Stimulated activated effector memory CD8-positive, alpha-beta T cell treated with anti-CD3 and anti-CD28 coated beads, Interleukin-12 subunit alpha, Interleukin-12 subunit beta, amount 100 ng/mL, for 72 hours (primary cell): ENCODE results near the gene EBPL.

Source experiments
- ATAC-seq: fragments of 150-1000 bp; cut with Tn5 transposase; 2 replicates; pipeline ENCODE4 v1.10.0; 2021
- DNase-seq, 2 donors: peaks; one replicate each; pipeline ENCODE4 v3.0.0; 2021 to 2022; ENCODE audit warnings: low spot score in 2 of 2
- H3K27ac Mint-ChIP-seq: one replicate; pipeline ENCODE4 v1.8.0; 2022; ENCODE audit warnings: mild to moderate bottlenecking, mixed read lengths
- H3K36me3 Mint-ChIP-seq: one replicate; pipeline ENCODE4 v1.8.0; 2022; ENCODE audit warnings: mild to moderate bottlenecking, mixed read lengths
- H3K4me1 Mint-ChIP-seq: one replicate; pipeline ENCODE4 v1.8.0; 2022; ENCODE audit warnings: mixed read lengths
- H3K4me3 Mint-ChIP-seq: one replicate; pipeline ENCODE4 v1.8.0; 2022; ENCODE audit warnings: mild to moderate bottlenecking, mixed read lengths
- H3K9me3 Mint-ChIP-seq: one replicate; pipeline ENCODE4 v1.8.0; 2022; ENCODE audit warnings: mixed read lengths

The EBPL gene

GRCh38 chr13:49652355-49653305 lies 38.7 kb downstream of the EBPL start:
- Mint-ChIP-seq H3K36me3 (no peaks in the 10 kb centered on the region), H3K9me3 (no peaks in the 10 kb centered on the region), H3K27ac (peak overlapping the region; percentile 23), H3K4me3 (no peak overlapping the region), H3K4me1 (no peaks in the 10 kb centered on the region)
- DNase-seq, result peak in 1 of 2 donors; percentile 53
- peak; percentile 46 for ATAC-seq

GRCh38 chr13:49651570-49652354 lies 39.5 kb downstream of the EBPL start:
- Mint-ChIP-seq H3K4me3 (no peak overlapping the region), H3K9me3 (no peaks in the 10 kb centered on the region)

GRCh38 chr13:49649963-49650312 lies 41.3 kb downstream of the EBPL start:
- no peaks in the 10 kb centered on the region for H3K9me3 Mint-ChIP-seq

More at GRCh38 chr13:49651570-49652354, 39.5 kb downstream of the EBPL start:
- Mint-ChIP-seq H3K36me3 (no peaks in the 10 kb centered on the region), H3K4me1 (no peaks in the 10 kb centered on the region), H3K27ac (no peak overlapping the region)
- ATAC-seq (no peak), DNase-seq (no peak)

GRCh38 chr13:49649244-49649962 lies 41.9 kb downstream of the EBPL start:
- no peaks in the 10 kb centered on the region for H3K9me3 Mint-ChIP-seq
- no peak overlapping the region for H3K27ac Mint-ChIP-seq
- H3K36me3 Mint-ChIP-seq, result no peaks in the 10 kb centered on the region
- DNase-seq (no peak), ATAC-seq (no peak)
- H3K4me1 Mint-ChIP-seq, result peaks cover 6% of the 10 kb centered on the region
- no peak overlapping the region for H3K4me3 Mint-ChIP-seq

More at GRCh38 chr13:49649963-49650312, 41.3 kb downstream of the EBPL start:
- Mint-ChIP-seq H3K4me1 (peaks cover 6% of the 10 kb centered on the region), H3K4me3 (no peak overlapping the region), H3K27ac (no peak overlapping the region), H3K36me3 (no peaks in the 10 kb centered on the region)
- DNase-seq, result no peak
- no peak for ATAC-seq

GRCh38 chr13:49646688-49647087 lies 44.6 kb downstream of the EBPL start:
- ATAC-seq (no peak), DNase-seq (no peak)
- H3K4me3 Mint-ChIP-seq, result no peak overlapping the region
- H3K27ac Mint-ChIP-seq, result no peak overlapping the region
- H3K9me3 Mint-ChIP-seq, result no peaks in the 10 kb centered on the region
- no peaks in the 10 kb centered on the region for H3K36me3 Mint-ChIP-seq
- peaks cover 6% of the 10 kb centered on the region for H3K4me1 Mint-ChIP-seq

- H3K4me1 Mint-ChIP-seq, result peaks cover 6% of the 10 kb centered on the region
- no peak overlapping the region for H3K4me3 Mint-ChIP-seq
- DNase-seq (no peak), ATAC-seq (no peak)
- peak overlapping the region; percentile 11 for H3K27ac Mint-ChIP-seq
- no peaks in the 10 kb centered on the region for H3K36me3 Mint-ChIP-seq
- no peaks in the 10 kb centered on the region for H3K9me3 Mint-ChIP-seq
Observed at GRCh38 chr13:49645451-49645850, 45.8 kb downstream of the EBPL start.

GRCh38 chr13:49643035-49643646 lies 48.1 kb downstream of the EBPL start:
- H3K4me1 Mint-ChIP-seq, result peaks cover 6% of the 10 kb centered on the region
- DNase-seq, result no peak

GRCh38 chr13:49641801-49642291 lies 49.4 kb downstream of the EBPL start:
- no peak overlapping the region for H3K27ac Mint-ChIP-seq
- no peak overlapping the region for H3K4me3 Mint-ChIP-seq
- H3K4me1 Mint-ChIP-seq, result peaks cover 6% of the 10 kb centered on the region
- DNase-seq (no peak), ATAC-seq (no peak)
- H3K36me3 Mint-ChIP-seq, result no peaks in the 10 kb centered on the region
- H3K9me3 Mint-ChIP-seq, result no peaks in the 10 kb centered on the region

More at GRCh38 chr13:49643035-49643646, 48.1 kb downstream of the EBPL start:
- Mint-ChIP-seq H3K9me3 (no peaks in the 10 kb centered on the region), H3K27ac (no peak overlapping the region), H3K36me3 (no peaks in the 10 kb centered on the region), H3K4me3 (no peak overlapping the region)
- ATAC-seq, result no peak

- no peaks in the 10 kb centered on the region for H3K36me3 Mint-ChIP-seq
- H3K4me1 Mint-ChIP-seq, result peaks cover 18% of the 10 kb centered on the region
- H3K27ac Mint-ChIP-seq, result no peak overlapping the region
- no peak overlapping the region for H3K4me3 Mint-ChIP-seq
- ATAC-seq (no peak), DNase-seq (no peak)
- H3K9me3 Mint-ChIP-seq, result no peaks in the 10 kb centered on the region
Observed at GRCh38 chr13:49638744-49639072, 52.6 kb downstream of the EBPL start.

- ATAC-seq, result no peak
- no peak overlapping the region for H3K27ac Mint-ChIP-seq
- H3K4me3 Mint-ChIP-seq, result no peak overlapping the region
- no peaks in the 10 kb centered on the region for H3K36me3 Mint-ChIP-seq
- peaks cover 18% of the 10 kb centered on the region for H3K4me1 Mint-ChIP-seq
- DNase-seq, result no peak
- H3K9me3 Mint-ChIP-seq, result no peaks in the 10 kb centered on the region
Observed at GRCh38 chr13:49638030-49638743, 53.1 kb downstream of the EBPL start.

GRCh38 chr13:49636705-49637104 lies 54.6 kb downstream of the EBPL start:
- Mint-ChIP-seq H3K27ac (no peak overlapping the region), H3K4me1 (peaks cover 18% of the 10 kb centered on the region), H3K4me3 (peak overlapping the region; percentile 36), H3K36me3 (no peaks in the 10 kb centered on the region), H3K9me3 (no peaks in the 10 kb centered on the region)
- DNase-seq (no peak), ATAC-seq (no peak)

- H3K36me3 Mint-ChIP-seq, result no peaks in the 10 kb centered on the region
- ATAC-seq, result peak; percentile 76
Observed at GRCh38 chr13:49635599-49636433, 55.5 kb downstream of the EBPL start.

GRCh38 chr13:49633710-49634109 lies 57.6 kb downstream of the EBPL start:
- no peak for DNase-seq
- Mint-ChIP-seq H3K9me3 (no peaks in the 10 kb centered on the region), H3K4me1 (peaks cover 18% of the 10 kb centered on the region), H3K4me3 (no peak overlapping the region), H3K27ac (no peak overlapping the region), H3K36me3 (no peaks in the 10 kb centered on the region)
- no peak for ATAC-seq

More at GRCh38 chr13:49635599-49636433, 55.5 kb downstream of the EBPL start:
- H3K4me1 Mint-ChIP-seq, result peaks cover 18% of the 10 kb centered on the region
- H3K9me3 Mint-ChIP-seq, result no peaks in the 10 kb centered on the region
- peak overlapping the region; percentile 4 for H3K27ac Mint-ChIP-seq
- peak in 1 of 2 donors; percentile 57 for DNase-seq
- peak overlapping the region; percentile 36 for H3K4me3 Mint-ChIP-seq
